Forelimb muscle (tissue), 1 donor: Measurements from ENCODE around the gene RAB40B. TPM values are rescaled to one million over a fixed set of nuclear protein-coding genes. Genes with fewer than 3 reads are reported as not detected.

Experiments used
- DNase-seq: peaks from one replicate; pipeline ENCODE4 v3.0.0-alpha.2; 2013; ENCODE audit warnings: low read depth
- polyA plus RNA-seq: library from polyadenylated mRNA; unstranded; fragments of 120-200 nt; gene quantifications from one replicate; pipeline ENCODE4 v1.2.1, GENCODE V29; 2013; ENCODE audit not compliant: insufficient read length

RAB40B gene
- polyA plus RNA-seq, 1 donor: 48.8 TPM

- peak; percentile 63 for DNase-seq
Measured at GRCh38 chr17:82716203-82717010, 17.9 kb upstream of the RAB40B start, which contains the start of gene FN3KRP. Gene FN3KRP (plus strand): TSS chr17:82716706. CDS start chr17:82716756, 50 bp downstream.

- no peak for DNase-seq
Measured at GRCh38 chr17:82713071-82713723, 14.7 kb upstream of the RAB40B start.

GRCh38 chr17:82710499-82711232, 12.2 kb upstream of the RAB40B start:
- DNase-seq: no peak

- DNase-seq: no peak
Measured at GRCh38 chr17:82709676-82710498, 11.4 kb upstream of the RAB40B start.

- DNase-seq: no peak
Measured at GRCh38 chr17:82709024-82709675, 10.7 kb upstream of the RAB40B start.

GRCh38 chr17:82705756-82706155, 7.3 kb upstream of the RAB40B start:
- no peak for DNase-seq

- no peak for DNase-seq
Measured at GRCh38 chr17:82704886-82705285, 6.4 kb upstream of the RAB40B start.

- DNase-seq: no peak
Measured at GRCh38 chr17:82703935-82704865, 5.7 kb upstream of the RAB40B start.

GRCh38 chr17:82703036-82703745, 4.7 kb upstream of the RAB40B start:
- DNase-seq: no peak

- DNase-seq: no peak
Measured at GRCh38 chr17:82702231-82702927, 3.9 kb upstream of the RAB40B start.

- DNase-seq: no peak
Measured at GRCh38 chr17:82699551-82699950, 1.1 kb upstream of the RAB40B start.

- no peak for DNase-seq
Measured at GRCh38 chr17:82698974-82699442, 510 bp upstream of the RAB40B start.

GRCh38 chr17:82697808-82698064, 762 bp downstream of the RAB40B start:
- DNase-seq: no peak

- no peak for DNase-seq
Measured at GRCh38 chr17:82696916-82697807, 1.3 kb downstream of the RAB40B start.

- DNase-seq: no peak
Measured at GRCh38 chr17:82696259-82696658, 2.2 kb downstream of the RAB40B start.

GRCh38 chr17:82694647-82695046, 3.9 kb downstream of the RAB40B start:
- DNase-seq: no peak

GRCh38 chr17:82693168-82693867, 5.2 kb downstream of the RAB40B start:
- no peak for DNase-seq
